NK-92 (cell line): ENCODE measurements around the gene KCNIP1.
"Not testable (repeated sequence)": the region's sequence is repeated elsewhere in the genome, so short reads cannot be mapped to it uniquely, and the experiment has no call there.

Source experiments
- DNase-seq: peaks from one replicate; lab custom pipeline; 2025; ENCODE audit not compliant: unreplicated experiment; lab: John Stamatoyannopoulos, UW

Gene KCNIP1

DNA sequence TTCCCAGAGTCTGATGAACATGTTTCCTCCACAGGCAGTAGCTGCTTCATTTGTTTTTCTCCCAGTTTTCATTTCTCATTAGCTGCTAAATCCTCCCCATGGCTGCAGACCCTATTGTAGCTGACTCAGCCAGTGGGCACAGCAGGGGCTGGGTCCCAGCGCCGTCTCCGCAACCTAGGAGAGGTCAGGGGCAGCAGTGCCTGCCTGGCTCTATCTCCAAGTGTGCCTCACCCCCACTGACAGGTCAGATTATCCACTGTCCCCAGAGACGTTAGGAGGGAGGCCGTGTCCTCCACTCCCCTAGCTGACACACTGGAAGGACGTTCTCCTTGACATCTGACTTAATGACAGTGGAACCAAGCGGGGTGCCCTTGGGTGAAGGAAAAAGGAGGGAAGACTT, 31.1 kb downstream of the KCNIP1 start:
- no peak for DNase-seq

GRCh38 chr5:170536525-170536924, 32.7 kb downstream of the KCNIP1 start:
- no peak for DNase-seq

DNA sequence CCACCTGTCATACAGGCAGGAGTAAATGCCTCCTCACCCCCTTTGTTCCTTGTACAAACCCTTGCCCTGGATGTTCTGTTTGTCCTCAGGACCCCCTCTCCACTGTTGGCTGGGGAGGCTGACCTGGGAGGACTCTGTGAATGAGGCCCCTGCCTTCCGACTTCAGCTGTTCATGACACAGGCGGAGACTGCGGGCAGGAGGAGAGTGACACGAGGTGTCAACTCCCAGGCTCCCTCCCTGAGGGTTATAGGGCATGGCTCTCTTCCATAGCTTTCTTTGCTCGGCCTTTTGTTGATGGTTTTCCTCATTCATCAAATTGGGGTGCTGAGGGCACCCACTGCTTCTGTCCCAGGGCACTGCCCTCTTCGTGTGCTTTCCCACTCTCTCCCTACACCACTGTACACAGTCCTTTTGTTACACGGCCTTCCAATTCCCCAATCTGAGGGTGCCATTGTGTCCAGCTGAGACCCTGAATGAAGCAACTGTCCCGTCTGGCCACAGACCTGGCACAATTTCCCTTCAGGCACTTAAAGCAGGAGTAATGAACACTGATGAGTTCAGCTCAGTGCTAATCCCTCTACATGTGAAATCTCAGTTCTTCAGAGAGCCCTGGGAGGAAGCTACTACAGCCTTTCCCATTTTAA, 33.8 kb downstream of the KCNIP1 start:
- no peak for DNase-seq

DNA sequence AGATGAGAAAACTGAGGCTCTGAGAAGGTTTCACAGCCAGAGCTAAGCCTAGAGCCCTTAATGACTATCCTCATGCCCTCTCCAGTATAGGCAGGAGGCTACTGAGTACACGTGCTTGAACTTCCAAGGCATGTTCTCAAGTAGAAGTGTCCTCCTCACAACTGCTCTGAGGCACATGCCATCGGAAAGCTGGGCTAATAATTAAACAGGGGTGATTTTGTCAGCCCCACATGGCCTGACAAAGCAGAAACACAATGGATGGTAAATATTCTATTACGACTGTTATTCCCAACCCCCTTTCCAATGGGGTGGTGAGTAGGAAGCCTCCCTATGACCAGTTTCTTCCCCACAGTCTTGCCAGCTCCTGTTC, 34.3 kb downstream of the KCNIP1 start:
- DNase-seq, result no peak

DNA sequence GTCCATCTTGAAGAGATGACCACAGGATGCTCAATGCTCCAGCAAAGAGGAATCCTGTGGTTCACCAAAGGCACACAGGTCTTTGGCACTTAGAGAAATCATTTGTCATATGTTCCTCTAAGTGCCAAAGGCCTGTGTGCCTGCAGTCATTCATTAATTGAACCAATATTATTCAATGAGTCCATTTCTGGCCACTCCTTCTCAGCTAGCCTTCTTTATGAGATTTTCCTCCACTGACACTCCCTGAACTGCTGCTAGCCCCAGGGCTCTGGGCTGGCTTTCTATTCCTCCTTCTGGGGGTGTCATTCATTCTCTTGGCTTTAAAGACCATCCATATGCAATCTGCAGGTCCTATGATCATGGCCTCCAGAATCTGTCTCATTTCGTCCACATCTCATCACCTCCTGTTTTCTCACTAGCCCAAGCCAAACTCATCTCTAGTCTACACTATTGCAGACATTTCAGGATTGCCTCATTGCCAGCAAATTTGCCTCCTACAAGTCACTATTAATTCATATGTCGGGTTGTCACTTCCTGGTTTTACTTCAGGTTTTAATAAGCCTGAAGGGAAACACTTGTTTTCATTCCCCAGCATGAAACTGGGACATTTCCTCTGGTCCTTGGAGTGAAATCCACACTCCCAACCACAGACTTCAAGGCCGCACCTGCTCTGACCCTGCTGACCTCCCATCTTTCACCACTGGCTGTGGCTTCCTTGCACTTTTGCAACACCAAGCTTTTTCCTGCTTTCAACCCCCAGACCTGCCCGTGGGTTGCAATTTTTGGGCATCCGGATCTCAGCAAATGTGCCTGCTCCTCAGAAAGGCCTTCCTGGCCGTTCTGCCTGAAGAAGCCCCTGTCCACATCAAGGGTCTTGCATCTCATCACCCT, 35.1 kb downstream of the KCNIP1 start:
- no peak for DNase-seq

GRCh38 chr5:170540271-170540670, 36.5 kb downstream of the KCNIP1 start:
- no peak for DNase-seq

- DNase-seq, result no peak
Measured at GRCh38 chr5:170541146-170541769, 37.4 kb downstream of the KCNIP1 start.

- no peak for DNase-seq
Measured at GRCh38 chr5:170542691-170543293, 39.0 kb downstream of the KCNIP1 start.

GRCh38 chr5:170545313-170545712, 41.5 kb downstream of the KCNIP1 start:
- no peak for DNase-seq

DNA sequence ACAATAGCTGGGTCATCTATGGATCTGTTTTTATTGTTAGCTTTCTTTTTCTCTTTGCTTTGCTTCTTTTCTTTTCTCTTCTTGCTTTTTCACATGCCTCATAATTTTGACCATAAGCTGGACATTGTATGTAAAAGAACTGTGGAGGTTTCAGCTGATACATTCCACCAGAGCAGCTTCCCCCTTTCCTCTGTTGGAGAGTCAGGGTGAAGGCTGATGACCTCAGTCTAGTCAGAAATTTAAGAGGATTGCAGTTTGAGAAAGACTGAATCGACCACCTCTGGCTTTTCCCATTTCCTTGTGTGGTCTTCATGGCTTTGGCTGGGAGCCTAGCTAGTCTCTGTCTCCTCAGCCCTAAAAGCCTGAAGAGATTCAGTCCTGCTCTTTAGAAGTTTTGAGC, 42.0 kb downstream of the KCNIP1 start:
- DNase-seq, result no peak

- DNase-seq, result no peak
Measured at GRCh38 chr5:170546282-170546681, 42.5 kb downstream of the KCNIP1 start.

GRCh38 chr5:170550382-170550781, 46.6 kb downstream of the KCNIP1 start:
- not testable (repeated sequence) for DNase-seq

- no peak for DNase-seq
Measured at GRCh38 chr5:170551076-170551475, 47.3 kb downstream of the KCNIP1 start.

- no peak for DNase-seq
Measured at GRCh38 chr5:170551622-170552021, 47.8 kb downstream of the KCNIP1 start.

DNA sequence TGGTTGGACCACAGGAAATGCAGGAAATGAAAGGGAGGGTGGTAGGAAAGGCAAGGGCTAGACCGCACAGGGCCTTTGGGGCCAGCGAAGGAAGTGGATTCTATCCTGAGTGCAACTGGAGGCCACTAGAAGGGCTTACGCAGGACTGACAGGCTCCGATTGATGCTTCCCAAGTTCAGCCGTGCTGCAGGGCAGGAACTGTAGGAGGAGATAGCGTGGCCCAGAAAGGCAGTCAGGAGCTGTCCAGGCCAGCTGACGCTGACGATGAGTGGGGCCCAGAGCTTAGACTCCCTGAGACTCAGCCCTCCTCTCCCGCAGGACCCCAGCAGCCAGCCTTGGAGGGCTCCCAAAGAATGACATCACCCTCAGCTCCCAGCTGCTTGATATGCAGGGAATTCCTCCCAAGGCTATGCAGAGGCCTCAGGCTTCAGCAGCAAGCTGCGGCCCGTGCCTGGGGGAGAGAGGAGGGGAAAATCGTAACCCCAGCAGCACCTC, 48.8 kb downstream of the KCNIP1 start:
- DNase-seq, result no peak

DNA sequence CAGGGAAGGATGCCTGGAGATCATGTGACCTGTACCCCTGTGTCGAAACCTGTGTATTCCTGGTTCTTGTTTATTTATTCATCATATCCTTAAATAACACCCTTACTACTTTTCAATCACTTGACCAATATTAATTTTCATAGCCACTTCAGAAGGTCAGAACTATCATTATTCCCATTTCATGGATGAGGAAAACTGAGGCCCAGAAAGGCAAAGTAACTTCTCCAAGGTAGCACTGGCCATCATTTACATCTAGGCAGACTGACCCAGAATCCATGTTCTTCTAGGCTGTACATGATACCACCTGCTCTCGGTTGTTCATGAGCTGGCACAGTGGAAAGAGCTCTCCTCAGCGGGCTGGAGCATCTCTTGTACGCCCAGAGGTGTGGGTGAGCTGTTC, 49.4 kb downstream of the KCNIP1 start:
- DNase-seq, result no peak

DNA sequence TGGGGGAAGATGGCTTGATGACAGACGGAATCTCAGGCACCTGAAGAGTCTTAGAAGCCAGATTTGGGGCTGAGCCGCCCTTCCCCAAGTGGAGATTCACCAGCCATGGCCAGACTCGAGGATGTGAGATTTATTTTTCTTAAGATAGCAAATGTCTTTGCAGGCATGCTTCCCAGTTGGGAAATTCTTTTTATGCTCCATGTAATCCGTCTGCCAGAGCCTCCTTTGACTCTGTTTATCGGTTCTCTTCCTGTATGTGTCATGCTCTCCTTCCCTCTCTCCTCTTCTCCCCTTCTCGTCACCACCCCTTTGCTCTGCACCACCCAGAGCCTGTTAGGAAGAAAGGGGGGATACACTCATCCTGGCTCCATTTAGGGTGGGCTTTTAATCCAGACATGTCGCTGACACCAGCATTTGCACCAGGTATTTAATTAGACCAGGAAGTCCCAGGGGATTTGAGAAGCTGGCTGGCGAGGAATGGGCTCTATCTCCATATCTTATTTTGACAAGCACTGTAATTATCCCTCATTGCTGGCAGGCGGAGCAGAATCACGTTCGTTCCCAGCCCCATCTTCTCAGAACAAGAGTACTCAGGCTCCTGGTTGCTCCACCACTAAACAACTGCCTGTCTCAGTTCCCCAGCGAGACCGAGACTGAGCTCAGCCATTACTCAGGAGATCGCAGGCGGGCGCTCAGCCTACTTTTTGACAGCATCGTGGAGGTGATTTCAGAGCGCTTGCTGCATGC, 50.9 kb downstream of the KCNIP1 start:
- no peak for DNase-seq

GRCh38 chr5:170557314-170557713, 53.5 kb downstream of the KCNIP1 start:
- DNase-seq, result no peak

GRCh38 chr5:170559296-170559695, 55.5 kb downstream of the KCNIP1 start:
- DNase-seq, result no peak

DNA sequence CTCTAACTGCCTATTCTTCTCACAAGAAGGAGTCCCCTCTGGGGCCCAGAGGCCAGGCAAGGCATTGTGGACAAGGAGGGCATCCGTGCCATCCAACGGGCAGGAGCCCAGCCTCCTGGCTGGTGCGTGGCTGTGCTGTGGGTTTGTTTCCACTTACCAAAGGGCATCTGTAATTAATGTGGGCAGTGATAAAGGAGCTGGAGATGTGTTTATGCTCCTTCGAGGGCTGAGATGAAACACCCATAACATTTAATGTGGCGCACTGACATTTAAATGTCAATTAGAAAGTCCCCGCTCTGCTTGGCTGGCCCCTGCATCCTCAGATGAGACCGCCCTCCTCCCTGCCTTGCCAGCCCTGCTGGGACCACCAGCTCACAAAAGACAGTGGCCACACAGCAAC, 57.1 kb downstream of the KCNIP1 start:
- DNase-seq, result no peak
